ENCODE data around the gene GLB1L2.
A peak's percentile ranks its signal among the peaks of the same experiment; 100 is the strongest.
"Not testable (repeated sequence)": the region's sequence is repeated elsewhere in the genome, so short reads cannot be mapped to it uniquely, and the experiment has no call there.

Gene GLB1L2

GRCh38 chr11:134328433-134328832 is 3.4 kb upstream of the GLB1L2 start:
- no peak for DNase-seq (ENCODE audit: low spot score)

GRCh38 chr11:134330611-134331353 is 1.0 kb upstream of the GLB1L2 start:
- DNase-seq (ENCODE audit: low spot score), result no peak

- peak; percentile 1 for DNase-seq (ENCODE audit: low spot score)
Measured at GRCh38 chr11:134332189-134332631, 422 bp downstream of the GLB1L2 start.

- DNase-seq (ENCODE audit: low spot score), result no peak
Measured at GRCh38 chr11:134332782-134333181, 994 bp downstream of the GLB1L2 start.

- DNase-seq (ENCODE audit: low spot score), result no peak
Measured at GRCh38 chr11:134333312-134333711, 1.5 kb downstream of the GLB1L2 start.

GRCh38 chr11:134333946-134334345 is 2.2 kb downstream of the GLB1L2 start:
- no peak for DNase-seq (ENCODE audit: low spot score)

- peak; percentile 47 for DNase-seq (ENCODE audit: low spot score)
Measured at GRCh38 chr11:134334796-134335571, 3.2 kb downstream of the GLB1L2 start.

- no peak for DNase-seq (ENCODE audit: low spot score)
Measured at GRCh38 chr11:134337051-134337450, 5.3 kb downstream of the GLB1L2 start.

GRCh38 chr11:134338068-134338467 is 6.3 kb downstream of the GLB1L2 start:
- no peak for DNase-seq (ENCODE audit: low spot score)

- no peak for DNase-seq (ENCODE audit: low spot score)
Measured at GRCh38 chr11:134338654-134339053, 6.9 kb downstream of the GLB1L2 start.

- DNase-seq (ENCODE audit: low spot score), result peak; percentile 64
Measured at GRCh38 chr11:134339756-134340155, 8.0 kb downstream of the GLB1L2 start.

GRCh38 chr11:134340354-134340964 is 8.7 kb downstream of the GLB1L2 start:
- DNase-seq (ENCODE audit: low spot score), result no peak

- no peak for DNase-seq (ENCODE audit: low spot score)
Measured at GRCh38 chr11:134341805-134342571, 10.2 kb downstream of the GLB1L2 start.

- no peak for DNase-seq (ENCODE audit: low spot score)
Measured at GRCh38 chr11:134342572-134343340, 11.0 kb downstream of the GLB1L2 start.

- DNase-seq (ENCODE audit: low spot score), result no peak
Measured at GRCh38 chr11:134343646-134344045, 11.9 kb downstream of the GLB1L2 start.

GRCh38 chr11:134344497-134345236 is 12.9 kb downstream of the GLB1L2 start:
- not testable (repeated sequence) for DNase-seq (ENCODE audit: low spot score)

GRCh38 chr11:134345237-134345550 is 13.4 kb downstream of the GLB1L2 start:
- DNase-seq (ENCODE audit: low spot score), result no peak

GRCh38 chr11:134346101-134346975 is 14.6 kb downstream of the GLB1L2 start:
- DNase-seq (ENCODE audit: low spot score), result no peak

GRCh38 chr11:134346976-134347350 is 15.2 kb downstream of the GLB1L2 start:
- no peak for DNase-seq (ENCODE audit: low spot score)

- no peak for DNase-seq (ENCODE audit: low spot score)
Measured at GRCh38 chr11:134347441-134347840, 15.7 kb downstream of the GLB1L2 start.
